Activated naive CD4-positive, alpha-beta T cell treated with anti-CD3 and anti-CD28 coated beads, Interleukin-2, amount 10 ng/mL, durations not matched to agents 7 days and 5 days (primary cell): Measurements from ENCODE around the gene EFNA5.

Source experiments
- CTCF ChIA-PET: fragments of 350-600 bp; sonication (Branson Sonifier 250); formaldehyde crosslinking; loops from one replicate; lab custom pipeline; 2021; ENCODE audit warnings: antibody characterized with exemption; lab: Charles Lee
- DNase-seq: peaks from one replicate; pipeline ENCODE4 v3.0.0-alpha.2; 2020
- H3K27ac Mint-ChIP-seq: one replicate; pipeline ENCODE4 v1.8.0; 2021; ENCODE audit warnings: mild to moderate bottlenecking, moderate library complexity, mixed read lengths
- H3K27me3 Mint-ChIP-seq: one replicate; pipeline ENCODE4 v1.8.0; 2021; ENCODE audit warnings: mild to moderate bottlenecking, mixed read lengths
- H3K36me3 Mint-ChIP-seq: one replicate; pipeline ENCODE4 v1.8.0; 2021; ENCODE audit warnings: mixed read lengths
- H3K4me1 Mint-ChIP-seq: one replicate; pipeline ENCODE4 v1.8.0; 2021; ENCODE audit warnings: mixed read lengths
- H3K4me3 Mint-ChIP-seq: one replicate; pipeline ENCODE4 v1.8.0; 2021; ENCODE audit warnings: mild to moderate bottlenecking, moderate library complexity, mixed read lengths
- H3K9me3 Mint-ChIP-seq: one replicate; pipeline ENCODE4 v1.8.0; 2021; ENCODE audit warnings: mixed read lengths

The EFNA5 gene

DNA sequence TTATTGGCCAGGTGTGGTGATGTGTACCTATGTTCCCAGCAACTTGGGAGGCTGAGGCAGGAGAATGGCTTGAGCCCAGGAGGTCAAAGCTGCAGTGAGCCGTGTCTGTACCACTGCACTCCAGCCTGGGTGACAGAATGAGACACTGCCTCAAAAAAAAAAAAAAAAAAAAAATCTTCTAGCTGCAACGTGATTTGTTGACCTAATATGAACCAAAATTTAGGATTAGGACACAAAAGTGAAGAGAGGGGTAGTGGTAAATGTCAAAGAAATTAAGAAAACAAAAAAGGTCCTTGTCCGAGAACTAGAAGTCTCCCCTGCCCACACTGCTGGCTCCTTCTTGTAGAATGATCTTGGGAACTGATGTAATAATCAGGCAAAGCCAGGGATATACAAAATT is 272.0 kb downstream of the EFNA5 start:
- CTCF ChIA-PET = no interaction called here
- DNase-seq = no peak
- Mint-ChIP-seq H3K27ac (no peak overlapping the region), H3K4me1 (no peaks in the 10 kb centered on the region), H3K9me3 (no peaks in the 10 kb centered on the region), H3K4me3 (no peak overlapping the region), H3K36me3 (no peaks in the 10 kb centered on the region), H3K27me3 (peaks cover 4% of the 10 kb centered on the region)

DNA sequence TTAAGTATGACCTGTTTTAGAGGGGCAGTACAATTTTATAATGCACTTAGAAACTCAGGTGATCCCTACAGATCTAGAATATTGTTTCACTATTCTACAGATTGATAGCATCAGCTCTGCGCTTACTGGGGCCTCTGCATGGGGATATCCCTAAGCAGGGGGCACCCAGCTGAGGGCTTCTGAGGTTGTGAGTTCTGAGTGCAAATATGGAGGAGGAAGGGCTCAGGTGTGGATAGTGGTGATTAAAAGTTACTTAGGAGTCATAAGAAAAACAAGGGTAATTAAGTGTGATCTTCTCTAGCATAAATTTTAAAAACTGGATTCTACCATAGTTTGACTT is 274.4 kb downstream of the EFNA5 start:
- H3K36me3 Mint-ChIP-seq = no peaks in the 10 kb centered on the region
- H3K27ac Mint-ChIP-seq = no peak overlapping the region
- H3K4me3 Mint-ChIP-seq = no peak overlapping the region
- no peak for DNase-seq
- CTCF ChIA-PET = no interaction called here
- H3K4me1 Mint-ChIP-seq = no peaks in the 10 kb centered on the region
- H3K27me3 Mint-ChIP-seq = no peaks in the 10 kb centered on the region
- H3K9me3 Mint-ChIP-seq = no peaks in the 10 kb centered on the region

DNA sequence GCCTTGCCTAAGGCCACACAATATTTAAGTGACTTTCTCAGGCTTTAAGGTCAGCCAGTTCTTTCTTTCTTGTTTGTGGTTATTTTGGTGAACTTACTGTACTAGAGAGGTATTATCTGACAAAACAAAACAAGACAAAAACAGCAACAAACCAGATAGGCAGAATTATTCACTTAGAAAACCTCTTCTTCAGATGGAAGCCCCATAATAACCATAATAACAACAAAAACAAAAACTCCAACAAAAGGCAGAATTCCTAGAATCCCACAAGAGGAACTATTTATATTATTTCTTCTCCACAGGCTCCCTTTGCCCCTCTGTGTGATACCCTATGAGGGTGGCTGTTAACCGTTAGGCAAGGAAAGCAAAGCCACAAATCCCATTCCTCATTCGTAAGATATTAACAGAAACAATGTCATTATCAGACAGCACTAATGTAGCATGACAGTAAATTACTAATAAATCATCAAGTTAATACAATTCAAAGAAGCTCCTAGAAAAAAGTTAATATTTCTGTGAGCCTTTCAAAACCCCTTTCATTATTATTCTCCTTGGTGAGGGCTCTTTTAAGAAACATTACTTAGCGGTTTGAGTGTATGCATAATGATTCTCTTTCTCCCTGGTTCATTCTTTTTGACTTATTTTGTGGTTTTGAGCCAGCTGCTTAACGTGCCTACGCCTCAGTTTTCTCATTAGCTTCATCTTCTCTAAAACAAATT is 274.9 kb downstream of the EFNA5 start:
- no peak overlapping the region for H3K4me3 Mint-ChIP-seq
- DNase-seq = no peak
- H3K36me3 Mint-ChIP-seq = no peaks in the 10 kb centered on the region
- no peaks in the 10 kb centered on the region for H3K27me3 Mint-ChIP-seq
- H3K4me1 Mint-ChIP-seq = no peaks in the 10 kb centered on the region
- CTCF ChIA-PET = no interaction called here
- no peaks in the 10 kb centered on the region for H3K9me3 Mint-ChIP-seq
- H3K27ac Mint-ChIP-seq = no peak overlapping the region

DNA sequence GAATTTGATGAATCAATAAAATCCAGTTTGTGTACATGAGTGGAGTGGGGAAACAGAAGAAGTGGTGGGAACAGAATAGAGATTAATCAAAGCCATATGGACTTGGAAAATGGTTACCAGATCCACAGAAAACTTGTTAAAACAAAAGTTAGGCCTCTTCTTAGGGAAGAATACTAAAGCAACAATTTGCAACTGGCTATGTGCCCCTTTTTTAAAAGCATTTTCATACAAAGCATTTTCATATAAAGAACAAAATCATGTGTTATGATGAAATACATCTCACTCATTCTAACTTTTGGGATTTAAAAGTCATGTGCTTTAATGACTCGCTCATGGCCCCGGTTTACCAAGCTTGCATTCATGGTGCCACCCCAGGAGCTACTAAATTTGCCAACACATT is 276.9 kb downstream of the EFNA5 start:
- no peak overlapping the region for H3K27ac Mint-ChIP-seq
- no peak overlapping the region for H3K4me3 Mint-ChIP-seq
- H3K27me3 Mint-ChIP-seq = no peaks in the 10 kb centered on the region
- DNase-seq = no peak
- CTCF ChIA-PET = no interaction called here
- no peaks in the 10 kb centered on the region for H3K9me3 Mint-ChIP-seq
- H3K4me1 Mint-ChIP-seq = peaks cover 12% of the 10 kb centered on the region
- H3K36me3 Mint-ChIP-seq = no peaks in the 10 kb centered on the region

DNA sequence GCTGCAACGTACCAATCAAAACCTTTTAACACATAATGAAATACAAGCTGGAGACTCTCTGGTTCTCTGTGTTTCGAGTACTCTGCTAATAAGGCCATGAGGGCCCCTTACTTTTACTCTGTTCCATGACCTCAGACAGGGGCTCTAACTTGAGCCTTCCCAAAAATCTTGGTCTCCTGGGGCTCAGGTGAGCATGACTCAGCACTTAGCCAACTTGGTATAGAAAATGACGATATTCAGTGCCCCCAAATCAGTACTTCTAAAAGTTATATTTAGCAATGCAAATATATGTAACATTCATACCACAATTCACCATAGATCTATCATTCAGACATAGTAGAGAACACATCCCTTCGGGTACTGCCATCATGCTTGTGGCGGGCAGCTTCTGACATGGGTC is 278.9 kb downstream of the EFNA5 start:
- Mint-ChIP-seq H3K4me1 (peaks cover 28% of the 10 kb centered on the region), H3K27ac (no peak overlapping the region), H3K9me3 (no peaks in the 10 kb centered on the region), H3K36me3 (no peaks in the 10 kb centered on the region), H3K27me3 (no peaks in the 10 kb centered on the region), H3K4me3 (no peak overlapping the region)
- DNase-seq = no peak
- CTCF ChIA-PET = no interaction called here

DNA sequence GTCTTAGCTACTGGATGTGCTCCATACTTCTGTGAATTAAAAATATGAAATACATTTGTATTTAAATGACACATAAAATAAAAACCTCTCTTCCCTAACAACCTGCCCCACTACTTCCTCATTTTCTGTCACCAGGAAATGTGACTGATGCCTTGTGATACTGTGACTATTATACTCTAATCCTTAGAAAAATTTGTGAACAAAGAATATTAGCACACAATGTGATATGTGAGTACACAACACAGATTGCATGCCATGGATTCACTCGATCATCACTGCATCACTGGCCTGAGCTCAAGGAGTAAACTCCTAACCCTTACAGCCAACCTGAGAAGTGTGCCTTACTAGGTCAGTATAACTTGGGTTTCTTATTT is 281.0 kb downstream of the EFNA5 start:
- H3K36me3 Mint-ChIP-seq = no peaks in the 10 kb centered on the region
- H3K27ac Mint-ChIP-seq = no peak overlapping the region
- H3K27me3 Mint-ChIP-seq = peaks cover 3% of the 10 kb centered on the region
- H3K9me3 Mint-ChIP-seq = no peaks in the 10 kb centered on the region
- CTCF ChIA-PET = interaction anchor here (0.9 to 1.2 kb wide), 2 partner anchors 161 to 181 kb away, joined by 3 read pairs; no protein-coding TSS in a partner anchor
- H3K4me1 Mint-ChIP-seq = peaks cover 28% of the 10 kb centered on the region
- DNase-seq = no peak
- no peak overlapping the region for H3K4me3 Mint-ChIP-seq

DNA sequence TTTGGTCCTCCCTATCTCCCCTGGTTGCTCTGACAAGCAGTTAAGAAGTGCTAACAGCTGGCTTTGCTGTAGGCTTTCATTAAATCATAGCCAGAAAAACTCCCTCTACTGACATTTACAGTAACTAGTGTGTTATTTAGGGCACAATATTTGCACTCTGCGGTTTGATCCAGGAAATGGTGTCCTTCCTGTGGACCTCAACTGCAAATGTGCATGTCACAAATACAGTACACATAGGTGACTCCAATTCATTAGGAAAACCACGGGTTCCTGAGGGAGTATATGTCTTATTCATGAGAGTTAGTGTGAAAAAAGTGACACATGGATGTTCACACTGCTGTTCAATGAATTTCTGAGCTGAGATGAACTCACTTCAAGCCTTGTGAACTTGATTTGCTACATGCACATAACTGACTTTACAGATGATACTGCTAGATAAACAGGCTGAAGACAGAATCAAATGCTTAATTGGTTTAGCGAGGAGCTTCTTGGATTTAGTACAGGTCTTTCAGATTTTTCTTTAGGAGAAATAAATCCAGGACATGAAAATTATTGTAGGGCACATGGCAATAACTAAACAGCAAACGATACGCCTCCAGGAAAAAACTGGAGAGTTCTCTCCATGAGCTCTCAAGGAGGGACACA is 281.5 kb downstream of the EFNA5 start:
- H3K4me3 Mint-ChIP-seq = no peak overlapping the region
- peaks cover 28% of the 10 kb centered on the region for H3K4me1 Mint-ChIP-seq
- H3K9me3 Mint-ChIP-seq = no peaks in the 10 kb centered on the region
- H3K27ac Mint-ChIP-seq = no peak overlapping the region
- DNase-seq = peak; percentile 23
- CTCF ChIA-PET = interaction anchor here (0.9 to 1.2 kb wide), 2 partner anchors 160 to 181 kb away, joined by 3 read pairs; no protein-coding TSS in a partner anchor
- no peaks in the 10 kb centered on the region for H3K36me3 Mint-ChIP-seq
- peaks cover 3% of the 10 kb centered on the region for H3K27me3 Mint-ChIP-seq

DNA sequence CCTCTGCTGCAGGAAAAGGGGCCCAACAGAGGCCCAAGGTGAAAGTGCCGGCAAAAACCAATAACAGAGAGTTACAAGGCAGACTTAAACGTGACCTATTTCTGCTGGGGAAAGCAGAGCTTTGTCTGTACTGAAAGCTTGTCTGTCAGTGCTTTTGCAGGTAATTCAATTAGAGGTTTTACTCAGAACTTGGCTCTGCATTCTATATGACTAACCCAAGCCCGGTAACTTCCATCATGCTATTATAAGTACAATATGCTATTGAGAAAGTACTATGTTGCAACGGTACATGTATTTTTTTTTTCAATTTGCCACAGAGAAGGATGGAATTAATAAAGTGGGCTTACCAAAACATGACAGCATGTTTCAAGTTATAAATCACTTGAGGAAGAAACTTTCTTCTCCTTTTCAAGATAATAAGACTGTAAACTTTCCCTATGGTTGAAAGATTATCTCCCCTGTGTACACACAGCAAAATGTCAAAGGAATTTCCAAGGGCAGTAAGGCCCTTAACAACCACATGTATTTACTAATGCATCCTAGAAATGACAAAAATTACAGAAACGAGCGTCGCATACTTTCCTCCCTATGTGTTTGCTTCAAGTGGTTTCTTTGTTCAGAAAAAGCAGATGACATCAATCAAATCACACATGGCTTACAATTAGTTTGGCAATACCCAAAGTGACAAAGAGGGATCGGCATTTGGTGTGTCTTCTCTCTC is 282.4 kb downstream of the EFNA5 start:
- peaks cover 28% of the 10 kb centered on the region for H3K4me1 Mint-ChIP-seq
- H3K27me3 Mint-ChIP-seq = peaks cover 3% of the 10 kb centered on the region
- H3K4me3 Mint-ChIP-seq = no peak overlapping the region
- CTCF ChIA-PET = no interaction called here
- DNase-seq = peak; percentile 20
- H3K9me3 Mint-ChIP-seq = no peaks in the 10 kb centered on the region
- peak overlapping the region; percentile 42 for H3K27ac Mint-ChIP-seq
- H3K36me3 Mint-ChIP-seq = no peaks in the 10 kb centered on the region

DNA sequence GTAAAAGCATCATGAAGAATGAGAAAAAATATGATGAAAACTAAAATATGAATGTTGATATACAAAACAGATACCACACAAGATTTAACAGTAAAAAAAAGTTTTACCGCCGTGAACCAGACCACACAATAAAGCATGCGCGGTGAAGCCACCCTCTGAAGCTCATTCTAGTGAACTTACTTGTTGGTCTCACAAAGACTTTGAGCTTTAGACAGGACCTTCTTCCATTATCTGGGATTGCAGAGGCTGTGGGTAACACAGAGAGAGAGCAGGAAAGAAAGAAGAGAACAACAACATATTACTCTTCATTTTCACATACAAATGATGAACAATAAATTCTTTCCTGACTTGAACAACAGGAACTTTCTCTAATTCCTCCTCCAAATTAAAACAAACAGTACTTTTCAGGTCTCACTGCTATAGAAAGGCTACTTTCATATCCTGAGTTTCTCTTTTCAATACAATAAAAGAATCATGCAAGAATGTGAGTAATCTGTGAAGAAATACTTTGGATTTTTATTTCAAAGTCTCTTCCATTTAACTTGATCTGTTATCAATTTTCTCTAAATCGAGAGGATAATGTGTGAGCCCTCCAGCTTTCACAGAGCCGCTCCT is 283.1 kb downstream of the EFNA5 start:
- no peak for DNase-seq
- Mint-ChIP-seq H3K4me1 (peaks cover 28% of the 10 kb centered on the region), H3K4me3 (no peak overlapping the region), H3K27me3 (peaks cover 3% of the 10 kb centered on the region), H3K27ac (peak overlapping the region; percentile 42), H3K36me3 (no peaks in the 10 kb centered on the region), H3K9me3 (no peaks in the 10 kb centered on the region)
- CTCF ChIA-PET = no interaction called here

DNA sequence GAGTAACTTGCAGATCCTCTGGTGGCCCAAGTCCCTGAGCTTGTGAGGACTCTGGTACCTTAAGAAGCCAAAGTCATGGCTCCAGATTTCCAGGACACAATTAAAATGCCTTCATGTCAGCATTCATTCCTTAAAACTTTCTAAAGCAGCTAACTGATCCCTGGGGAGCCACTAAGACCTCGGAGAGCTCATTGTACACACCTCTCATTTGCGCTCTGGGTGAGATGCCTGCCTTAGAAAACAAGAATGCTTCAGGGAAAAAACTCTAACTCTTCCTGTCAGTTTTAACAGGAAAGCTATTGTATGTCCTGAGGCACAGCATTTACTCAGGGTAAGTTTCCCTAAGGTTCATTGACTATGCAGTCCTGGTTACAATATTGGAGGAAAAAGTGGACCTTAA is 285.0 kb downstream of the EFNA5 start:
- CTCF ChIA-PET = no interaction called here

DNA sequence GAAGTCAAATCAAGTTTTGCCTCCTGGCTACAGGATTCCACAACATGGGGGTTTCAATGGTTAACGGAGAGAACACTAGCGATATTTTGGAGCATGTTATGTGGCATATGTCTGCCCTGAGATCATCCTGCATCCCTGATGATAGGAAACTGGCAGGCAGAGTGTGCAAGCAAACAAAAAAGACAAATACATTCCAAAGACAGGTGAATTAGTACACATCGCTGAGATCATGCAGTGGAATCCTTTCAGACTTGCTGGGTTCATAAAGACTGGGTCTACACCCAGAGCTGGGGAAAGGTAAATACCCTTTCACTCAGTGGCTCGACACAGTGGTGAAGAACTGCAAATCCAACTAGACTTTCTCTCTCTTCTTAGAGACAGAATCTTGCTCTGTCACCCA is 286.5 kb downstream of the EFNA5 start:
- CTCF ChIA-PET = no interaction called here
- H3K4me3 Mint-ChIP-seq = no peak overlapping the region
- H3K36me3 Mint-ChIP-seq = no peaks in the 10 kb centered on the region
- no peak for DNase-seq
- H3K9me3 Mint-ChIP-seq = no peaks in the 10 kb centered on the region
- H3K27me3 Mint-ChIP-seq = peaks cover 3% of the 10 kb centered on the region
- H3K27ac Mint-ChIP-seq = no peak overlapping the region
- peaks cover 20% of the 10 kb centered on the region for H3K4me1 Mint-ChIP-seq

More for the DNA sequence above, 285.0 kb downstream of the EFNA5 start:
- no peak overlapping the region for H3K27ac Mint-ChIP-seq
- H3K4me3 Mint-ChIP-seq = no peak overlapping the region
- peaks cover 28% of the 10 kb centered on the region for H3K4me1 Mint-ChIP-seq
- no peak for DNase-seq
- no peaks in the 10 kb centered on the region for H3K9me3 Mint-ChIP-seq
- no peaks in the 10 kb centered on the region for H3K36me3 Mint-ChIP-seq
- H3K27me3 Mint-ChIP-seq = peaks cover 3% of the 10 kb centered on the region

DNA sequence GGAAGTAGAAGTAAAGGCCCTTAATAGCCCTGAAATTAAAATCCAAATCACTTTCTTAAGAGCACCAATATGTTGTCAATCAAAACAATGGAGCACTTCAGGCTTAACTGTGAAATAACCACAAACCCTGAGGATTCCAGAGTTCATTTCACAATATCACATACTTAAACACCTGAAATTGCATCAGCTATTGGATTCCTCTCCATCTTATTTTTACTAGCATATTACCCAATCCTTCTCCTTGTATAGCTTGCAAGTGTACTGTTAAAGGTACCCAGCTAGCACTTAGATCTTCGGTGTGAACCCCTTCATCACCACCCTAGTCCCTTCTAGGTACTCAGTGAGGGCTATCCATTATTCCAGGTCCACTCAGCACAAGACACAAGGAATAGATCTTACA is 287.3 kb downstream of the EFNA5 start:
- Mint-ChIP-seq H3K4me3 (no peak overlapping the region), H3K4me1 (peaks cover 12% of the 10 kb centered on the region), H3K27ac (no peak overlapping the region), H3K36me3 (no peaks in the 10 kb centered on the region), H3K9me3 (no peaks in the 10 kb centered on the region), H3K27me3 (peaks cover 3% of the 10 kb centered on the region)
- no peak for DNase-seq
- CTCF ChIA-PET = no interaction called here

DNA sequence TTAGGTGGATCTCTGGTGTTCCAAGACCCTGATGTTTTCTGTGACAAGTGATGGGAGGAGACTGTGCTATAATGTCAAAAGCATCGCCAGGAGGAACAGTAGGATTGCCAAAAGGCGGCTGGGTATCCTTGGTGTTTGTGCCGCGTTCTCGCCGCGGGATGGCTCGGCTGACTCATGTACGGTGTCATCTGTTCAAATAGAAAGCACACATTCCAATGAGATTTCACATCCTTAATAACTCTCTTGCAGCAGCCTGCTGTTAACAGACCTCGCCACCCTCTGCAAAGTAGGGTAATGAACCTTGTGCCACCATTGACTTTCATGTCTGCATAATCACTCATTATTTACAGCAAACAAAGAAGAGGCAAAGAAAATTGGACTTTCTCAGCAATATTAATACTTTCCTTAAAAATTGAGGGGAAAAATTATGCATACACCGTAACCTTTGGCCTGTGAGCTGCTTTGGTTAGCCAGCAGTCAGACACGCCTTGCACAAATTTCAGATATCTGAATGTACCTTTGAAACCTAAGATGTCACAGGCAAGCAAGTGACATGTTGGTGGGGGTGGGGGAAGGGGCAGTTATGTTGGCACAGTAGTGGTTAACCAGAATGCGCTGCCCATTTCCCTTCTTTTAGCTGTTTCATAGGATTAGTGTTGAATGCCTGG is 289.4 kb downstream of the EFNA5 start:
- Mint-ChIP-seq H3K27me3 (peaks cover 3% of the 10 kb centered on the region), H3K36me3 (no peaks in the 10 kb centered on the region), H3K4me1 (no peaks in the 10 kb centered on the region), H3K9me3 (no peaks in the 10 kb centered on the region), H3K4me3 (no peak overlapping the region), H3K27ac (no peak overlapping the region)
- CTCF ChIA-PET = no interaction called here
- DNase-seq = no peak

DNA sequence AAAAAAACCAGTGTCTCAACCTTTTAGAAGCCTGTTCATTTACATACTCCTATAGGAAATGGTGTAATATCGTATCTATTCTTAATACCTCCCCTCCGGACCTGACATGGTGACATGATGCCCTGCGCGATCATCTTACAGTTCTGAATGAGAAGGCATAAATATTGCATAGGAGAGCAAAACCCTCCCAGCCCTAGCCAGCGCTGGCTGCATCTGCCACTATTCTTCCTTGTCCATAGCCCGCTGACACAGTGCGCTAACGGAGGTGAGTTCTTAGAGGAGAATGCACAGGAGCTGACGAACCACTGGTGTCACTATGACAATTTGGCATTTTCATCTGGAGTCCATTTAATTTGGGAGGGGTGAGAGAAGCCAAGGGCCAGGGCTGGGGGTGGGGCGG is 290.1 kb downstream of the EFNA5 start:
- no peak for DNase-seq
- Mint-ChIP-seq H3K36me3 (no peaks in the 10 kb centered on the region), H3K4me1 (no peaks in the 10 kb centered on the region)

More for the DNA sequence above, 290.1 kb downstream of the EFNA5 start:
- H3K4me3 Mint-ChIP-seq = no peak overlapping the region
- H3K27ac Mint-ChIP-seq = no peak overlapping the region
- peaks cover 3% of the 10 kb centered on the region for H3K27me3 Mint-ChIP-seq
- CTCF ChIA-PET = no interaction called here
- no peaks in the 10 kb centered on the region for H3K9me3 Mint-ChIP-seq
